GM12878 (cell line): Measurements from ENCODE around the gene GMCL2. TPM values are rescaled to one million over a fixed set of nuclear protein-coding genes. Genes with fewer than 3 reads are reported as not detected.
A peak's percentile ranks its signal among the peaks of the same experiment; 100 is the strongest.

Experiments
- BACH1 ChIP-seq: fragments of 450-650 bp; IDR thresholded peaks from 2 replicates; pipeline ENCODE4 v1.6.1; 2017; ENCODE audit warnings: mild to moderate bottlenecking, borderline replicate concordance
- EGR1 ChIP-seq, 2 experiments: IDR thresholded peaks; 1 replicate in 1 of 2; 2 replicates in 1 of 2; pipeline ENCODE4 v1.6.1; 2011 to 2012; ENCODE audit warnings: low read depth in 2 of 2, low read length in 2 of 2, borderline replicate concordance in 1 of 2, mild to moderate bottlenecking in 1 of 2, moderate library complexity in 1 of 2
- GATAD2B ChIP-seq: fragments of 450-650 bp; conservative IDR thresholded peaks from 2 replicates; pipeline ENCODE4 v1.6.1; 2017; ENCODE audit warnings: low read depth, mild to moderate bottlenecking, moderate library complexity
- NFIC ChIP-seq: IDR thresholded peaks from 2 replicates; pipeline ENCODE4 v1.6.1; 2012; ENCODE audit warnings: low read depth, mild to moderate bottlenecking, inconsistent platforms, low read length, moderate library complexity
- RAD21 ChIP-seq: IDR thresholded peaks from 2 replicates; pipeline ENCODE4 v1.6.1; 2011; ENCODE audit warnings: mild to moderate bottlenecking, low read depth, low read length, moderate library complexity; ENCODE audit not compliant: insufficient read depth
- RB1 ChIP-seq: fragments of 450-650 bp; formaldehyde crosslinking; IDR thresholded peaks from 2 replicates; pipeline ENCODE4 v1.6.1; 2017; ENCODE audit warnings: mild to moderate bottlenecking, borderline replicate concordance
- polyA plus RNA-seq, 11 experiments: library from polyadenylated mRNA; depleted of rRNA in 4 of 11; unstranded in 6 of 11; stranded (reverse) in 5 of 11; fragments of >200 nt; fragmentation: Nextera tagmentation in 4 of 11; fragmentation: Illumina TruSeq in 1 of 11; extraction: Ambion mirVana in 4 of 11; extraction: Trizol in 1 of 11; gene quantifications; 1 replicate in 1 of 11; 2 replicates in 10 of 11; pipeline versions ENCODE4 v1.2.1 to v1.2.3, GENCODE V29; 2011 to 2016; ENCODE audit warnings: inconsistent platforms in 2 of 11, missing spikeins in 2 of 11, low read depth in 1 of 11
- total RNA-seq, 4 experiments: library from RNA; depleted of rRNA in 3 of 4; stranded (reverse); fragments of >200 nt in 3 of 4; fragmentation: Illumina TruSeq in 1 of 4; extraction: Trizol in 1 of 4; gene quantifications; 2 replicates each; pipeline versions ENCODE4 v1.2.1 to v1.2.3, GENCODE V29; 2013 to 2021
- TF ChIP-seq, protein P1 (sequence below): IDR thresholded peaks from 2 replicates; pipeline ENCODE4 v1.6.1; 2012; ENCODE audit warnings: low read depth, low read length, improper control_type of control experiment
- TF ChIP-seq, protein P2 (sequence below): fragments of 450-650 bp; IDR thresholded peaks from 2 replicates; pipeline ENCODE4 v1.6.1; 2016; ENCODE audit warnings: mild to moderate bottlenecking
- TF ChIP-seq, protein P3 (sequence below): fragments of 450-650 bp; IDR thresholded peaks from 2 replicates; pipeline ENCODE4 v1.6.1; 2017; ENCODE audit warnings: borderline replicate concordance
- TF ChIP-seq, protein P4 (sequence below): IDR thresholded peaks from 2 replicates; pipeline ENCODE4 v1.6.1; 2012; ENCODE audit warnings: low read length, inconsistent platforms
- TF ChIP-seq, protein P5 (sequence below): IDR thresholded peaks from 2 replicates; pipeline ENCODE4 v1.6.1; 2012; ENCODE audit warnings: improper control_type of control experiment, low read depth, low read length; ENCODE audit not compliant: insufficient replicate concordance
- TF ChIP-seq, protein P6 (sequence below): IDR thresholded peaks from 2 replicates; pipeline ENCODE4 v1.6.1; 2012; ENCODE audit warnings: low read depth, low read length, improper control_type of control experiment

Gene GMCL2
- total and polyA plus RNA-seq, 10 of the 15 experiments (the other 5 are each of a cell fraction or from before 2014, with no cell fraction given): 0.07 TPM; not detected in 9

DNA sequence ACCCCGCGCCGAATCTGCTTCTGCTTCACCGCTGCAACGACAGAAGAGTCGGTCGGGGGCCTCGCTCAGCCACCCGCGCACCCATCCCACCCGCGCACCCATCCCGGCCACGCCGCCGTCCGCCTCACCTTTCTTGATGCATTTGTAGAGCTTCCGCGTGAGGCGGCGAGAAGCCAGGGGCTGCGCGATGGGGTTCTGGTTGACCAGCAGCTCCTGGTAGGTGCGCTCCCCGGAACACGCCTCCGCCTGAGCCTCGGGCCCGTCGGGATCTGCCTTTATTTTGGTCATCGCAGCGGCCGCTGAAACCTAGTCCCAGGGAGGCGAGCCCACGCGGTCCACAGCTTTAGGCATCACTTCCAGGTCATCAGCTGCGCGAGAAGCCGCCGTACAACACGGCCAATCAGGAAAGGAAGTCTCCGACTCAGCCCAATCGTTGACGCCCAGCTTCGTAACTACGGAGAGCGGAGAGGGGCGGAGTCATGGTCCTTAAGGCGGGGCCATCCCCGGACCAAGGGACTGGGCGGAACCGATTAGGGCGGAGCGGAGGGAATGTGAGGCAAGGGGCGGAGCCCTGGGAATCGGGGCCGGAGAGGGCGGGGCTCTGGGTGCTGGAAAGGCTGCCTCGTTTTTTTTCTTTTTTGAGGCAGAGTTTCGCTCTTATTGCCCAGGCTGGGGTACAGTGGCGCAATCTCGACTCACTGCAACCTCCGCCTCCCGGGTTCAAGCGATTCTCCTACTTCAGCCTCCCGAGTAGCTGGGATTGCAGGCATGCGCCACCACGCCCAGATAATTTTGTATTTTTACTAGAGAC lies 33.4 kb downstream of the GMCL2 start, which contains the start of gene NHP2 (continued):
- TF ChIP-seq, protein P1, sequence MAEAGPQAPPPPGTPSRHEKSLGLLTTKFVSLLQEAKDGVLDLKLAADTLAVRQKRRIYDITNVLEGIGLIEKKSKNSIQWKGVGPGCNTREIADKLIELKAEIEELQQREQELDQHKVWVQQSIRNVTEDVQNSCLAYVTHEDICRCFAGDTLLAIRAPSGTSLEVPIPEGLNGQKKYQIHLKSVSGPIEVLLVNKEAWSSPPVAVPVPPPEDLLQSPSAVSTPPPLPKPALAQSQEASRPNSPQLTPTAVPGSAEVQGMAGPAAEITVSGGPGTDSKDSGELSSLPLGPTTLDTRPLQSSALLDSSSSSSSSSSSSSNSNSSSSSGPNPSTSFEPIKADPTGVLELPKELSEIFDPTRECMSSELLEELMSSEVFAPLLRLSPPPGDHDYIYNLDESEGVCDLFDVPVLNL: no peak
- TF ChIP-seq, protein P2, sequence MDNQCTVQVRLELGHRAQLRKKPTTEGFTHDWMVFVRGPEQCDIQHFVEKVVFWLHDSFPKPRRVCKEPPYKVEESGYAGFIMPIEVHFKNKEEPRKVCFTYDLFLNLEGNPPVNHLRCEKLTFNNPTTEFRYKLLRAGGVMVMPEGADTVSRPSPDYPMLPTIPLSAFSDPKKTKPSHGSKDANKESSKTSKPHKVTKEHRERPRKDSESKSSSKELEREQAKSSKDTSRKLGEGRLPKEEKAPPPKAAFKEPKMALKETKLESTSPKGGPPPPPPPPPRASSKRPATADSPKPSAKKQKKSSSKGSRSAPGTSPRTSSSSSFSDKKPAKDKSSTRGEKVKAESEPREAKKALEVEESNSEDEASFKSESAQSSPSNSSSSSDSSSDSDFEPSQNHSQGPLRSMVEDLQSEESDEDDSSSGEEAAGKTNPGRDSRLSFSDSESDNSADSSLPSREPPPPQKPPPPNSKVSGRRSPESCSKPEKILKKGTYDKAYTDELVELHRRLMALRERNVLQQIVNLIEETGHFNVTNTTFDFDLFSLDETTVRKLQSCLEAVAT: no peak
- TF ChIP-seq RB1 (no peak), GATAD2B (0 out of 2 replicates have a peak, but pooled peaks have one; percentile 34), NFIC (no peak), EGR1 (IDR thresholded peaks at IDR 0.05; ENCODE audit: borderline replicate concordance in 1 of 2, low read depth in 2 of 2, low read length in 2 of 2) (no peak), RAD21 (no peak), BACH1 (peak; percentile 64)
- TF ChIP-seq, protein P3, sequence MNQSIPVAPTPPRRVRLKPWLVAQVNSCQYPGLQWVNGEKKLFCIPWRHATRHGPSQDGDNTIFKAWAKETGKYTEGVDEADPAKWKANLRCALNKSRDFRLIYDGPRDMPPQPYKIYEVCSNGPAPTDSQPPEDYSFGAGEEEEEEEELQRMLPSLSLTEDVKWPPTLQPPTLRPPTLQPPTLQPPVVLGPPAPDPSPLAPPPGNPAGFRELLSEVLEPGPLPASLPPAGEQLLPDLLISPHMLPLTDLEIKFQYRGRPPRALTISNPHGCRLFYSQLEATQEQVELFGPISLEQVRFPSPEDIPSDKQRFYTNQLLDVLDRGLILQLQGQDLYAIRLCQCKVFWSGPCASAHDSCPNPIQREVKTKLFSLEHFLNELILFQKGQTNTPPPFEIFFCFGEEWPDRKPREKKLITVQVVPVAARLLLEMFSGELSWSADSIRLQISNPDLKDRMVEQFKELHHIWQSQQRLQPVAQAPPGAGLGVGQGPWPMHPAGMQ: no peak
- TF ChIP-seq, protein P4, sequence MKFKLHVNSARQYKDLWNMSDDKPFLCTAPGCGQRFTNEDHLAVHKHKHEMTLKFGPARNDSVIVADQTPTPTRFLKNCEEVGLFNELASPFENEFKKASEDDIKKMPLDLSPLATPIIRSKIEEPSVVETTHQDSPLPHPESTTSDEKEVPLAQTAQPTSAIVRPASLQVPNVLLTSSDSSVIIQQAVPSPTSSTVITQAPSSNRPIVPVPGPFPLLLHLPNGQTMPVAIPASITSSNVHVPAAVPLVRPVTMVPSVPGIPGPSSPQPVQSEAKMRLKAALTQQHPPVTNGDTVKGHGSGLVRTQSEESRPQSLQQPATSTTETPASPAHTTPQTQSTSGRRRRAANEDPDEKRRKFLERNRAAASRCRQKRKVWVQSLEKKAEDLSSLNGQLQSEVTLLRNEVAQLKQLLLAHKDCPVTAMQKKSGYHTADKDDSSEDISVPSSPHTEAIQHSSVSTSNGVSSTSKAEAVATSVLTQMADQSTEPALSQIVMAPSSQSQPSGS: no peak
- TF ChIP-seq, protein P5, sequence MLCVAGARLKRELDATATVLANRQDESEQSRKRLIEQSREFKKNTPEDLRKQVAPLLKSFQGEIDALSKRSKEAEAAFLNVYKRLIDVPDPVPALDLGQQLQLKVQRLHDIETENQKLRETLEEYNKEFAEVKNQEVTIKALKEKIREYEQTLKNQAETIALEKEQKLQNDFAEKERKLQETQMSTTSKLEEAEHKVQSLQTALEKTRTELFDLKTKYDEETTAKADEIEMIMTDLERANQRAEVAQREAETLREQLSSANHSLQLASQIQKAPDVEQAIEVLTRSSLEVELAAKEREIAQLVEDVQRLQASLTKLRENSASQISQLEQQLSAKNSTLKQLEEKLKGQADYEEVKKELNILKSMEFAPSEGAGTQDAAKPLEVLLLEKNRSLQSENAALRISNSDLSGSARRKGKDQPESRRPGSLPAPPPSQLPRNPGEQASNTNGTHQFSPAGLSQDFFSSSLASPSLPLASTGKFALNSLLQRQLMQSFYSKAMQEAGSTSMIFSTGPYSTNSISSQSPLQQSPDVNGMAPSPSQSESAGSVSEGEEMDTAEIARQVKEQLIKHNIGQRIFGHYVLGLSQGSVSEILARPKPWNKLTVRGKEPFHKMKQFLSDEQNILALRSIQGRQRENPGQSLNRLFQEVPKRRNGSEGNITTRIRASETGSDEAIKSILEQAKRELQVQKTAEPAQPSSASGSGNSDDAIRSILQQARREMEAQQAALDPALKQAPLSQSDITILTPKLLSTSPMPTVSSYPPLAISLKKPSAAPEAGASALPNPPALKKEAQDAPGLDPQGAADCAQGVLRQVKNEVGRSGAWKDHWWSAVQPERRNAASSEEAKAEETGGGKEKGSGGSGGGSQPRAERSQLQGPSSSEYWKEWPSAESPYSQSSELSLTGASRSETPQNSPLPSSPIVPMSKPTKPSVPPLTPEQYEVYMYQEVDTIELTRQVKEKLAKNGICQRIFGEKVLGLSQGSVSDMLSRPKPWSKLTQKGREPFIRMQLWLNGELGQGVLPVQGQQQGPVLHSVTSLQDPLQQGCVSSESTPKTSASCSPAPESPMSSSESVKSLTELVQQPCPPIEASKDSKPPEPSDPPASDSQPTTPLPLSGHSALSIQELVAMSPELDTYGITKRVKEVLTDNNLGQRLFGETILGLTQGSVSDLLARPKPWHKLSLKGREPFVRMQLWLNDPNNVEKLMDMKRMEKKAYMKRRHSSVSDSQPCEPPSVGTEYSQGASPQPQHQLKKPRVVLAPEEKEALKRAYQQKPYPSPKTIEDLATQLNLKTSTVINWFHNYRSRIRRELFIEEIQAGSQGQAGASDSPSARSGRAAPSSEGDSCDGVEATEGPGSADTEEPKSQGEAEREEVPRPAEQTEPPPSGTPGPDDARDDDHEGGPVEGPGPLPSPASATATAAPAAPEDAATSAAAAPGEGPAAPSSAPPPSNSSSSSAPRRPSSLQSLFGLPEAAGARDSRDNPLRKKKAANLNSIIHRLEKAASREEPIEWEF: no peak
- TF ChIP-seq, protein P6, sequence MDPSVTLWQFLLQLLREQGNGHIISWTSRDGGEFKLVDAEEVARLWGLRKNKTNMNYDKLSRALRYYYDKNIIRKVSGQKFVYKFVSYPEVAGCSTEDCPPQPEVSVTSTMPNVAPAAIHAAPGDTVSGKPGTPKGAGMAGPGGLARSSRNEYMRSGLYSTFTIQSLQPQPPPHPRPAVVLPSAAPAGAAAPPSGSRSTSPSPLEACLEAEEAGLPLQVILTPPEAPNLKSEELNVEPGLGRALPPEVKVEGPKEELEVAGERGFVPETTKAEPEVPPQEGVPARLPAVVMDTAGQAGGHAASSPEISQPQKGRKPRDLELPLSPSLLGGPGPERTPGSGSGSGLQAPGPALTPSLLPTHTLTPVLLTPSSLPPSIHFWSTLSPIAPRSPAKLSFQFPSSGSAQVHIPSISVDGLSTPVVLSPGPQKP: peak; percentile 46; the same call in 1 of the 2 replicates
